Iris pigment epithelial cell (primary cell): Measurements from ENCODE around the gene TCAP.

Experiments used
- DNase-seq: peaks from one replicate; pipeline ENCODE4 v3.0.0-alpha.2; 2011; ENCODE audit warnings: low read depth

TCAP gene

GRCh38 chr17:39664581-39665561 is at the start of gene TCAP:
TCAP (plus strand) TSS chr17:39665349; CDS start chr17:39665360, 11 bp downstream.
- no peak for DNase-seq

- no peak for DNase-seq
Observed at GRCh38 chr17:39615434-39615833, 49.7 kb upstream of the TCAP start.

GRCh38 chr17:39617100-39617445 is 48.1 kb upstream of the TCAP start:
- DNase-seq = no peak

- no peak for DNase-seq
Observed at GRCh38 chr17:39617446-39618245, 47.5 kb upstream of the TCAP start.

- no peak for DNase-seq
Observed at GRCh38 chr17:39618246-39618913, 46.8 kb upstream of the TCAP start.

- no peak for DNase-seq
Observed at GRCh38 chr17:39618956-39619785, 46.0 kb upstream of the TCAP start.

GRCh38 chr17:39619786-39620101 is 45.4 kb upstream of the TCAP start:
- DNase-seq = no peak

- DNase-seq = peak; percentile 62
Observed at GRCh38 chr17:39621523-39622379, 43.4 kb upstream of the TCAP start.

GRCh38 chr17:39622380-39623006 is 42.7 kb upstream of the TCAP start:
- no peak for DNase-seq

- peak; percentile 37 for DNase-seq
Observed at GRCh38 chr17:39623356-39623950, 41.7 kb upstream of the TCAP start.

- no peak for DNase-seq
Observed at GRCh38 chr17:39624313-39624712, 40.8 kb upstream of the TCAP start.

GRCh38 chr17:39625198-39625785 is 39.9 kb upstream of the TCAP start:
- DNase-seq = no peak

GRCh38 chr17:39626171-39627046 is 38.7 kb upstream of the TCAP start, which contains the start of gene PPP1R1B:
PPP1R1B (plus strand) TSS chr17:39626952; CDS start chr17:39627393, 441 bp downstream.
- no peak for DNase-seq

GRCh38 chr17:39627047-39627711 is 38.0 kb upstream of the TCAP start:
- no peak for DNase-seq

GRCh38 chr17:39627712-39628516 is 37.2 kb upstream of the TCAP start:
- no peak for DNase-seq

GRCh38 chr17:39628655-39629493 is 36.3 kb upstream of the TCAP start:
- no peak for DNase-seq
